Measurements from ENCODE around the gene TP53RK.
A peak's percentile ranks its signal among the peaks of the same experiment; 100 is the strongest.

Gene TP53RK

GRCh38 chr20:46637427-46638133, 51.7 kb downstream of the TP53RK start:
- DNase-seq: no peak

DNA sequence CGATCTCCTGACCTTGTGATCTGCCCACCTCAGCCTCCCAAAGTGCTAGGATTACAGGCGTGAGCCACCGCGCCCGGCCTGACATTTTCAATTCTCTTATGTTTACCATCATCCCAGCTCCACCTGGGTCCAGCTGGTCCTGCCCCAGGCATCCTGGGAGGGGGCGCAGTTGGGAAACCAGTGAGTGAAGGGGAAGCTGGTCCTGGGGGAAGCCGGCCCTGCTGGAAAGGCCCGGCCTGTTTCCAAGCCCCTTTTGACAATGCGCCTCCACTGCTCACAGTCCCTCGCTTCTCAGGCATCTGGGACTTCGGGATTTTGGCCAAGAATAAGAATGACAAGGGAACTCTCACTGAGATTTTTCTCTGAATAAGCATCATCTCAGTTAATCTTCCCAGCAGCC, 52.2 kb downstream of the TP53RK start:
- DNase-seq: no peak

DNA sequence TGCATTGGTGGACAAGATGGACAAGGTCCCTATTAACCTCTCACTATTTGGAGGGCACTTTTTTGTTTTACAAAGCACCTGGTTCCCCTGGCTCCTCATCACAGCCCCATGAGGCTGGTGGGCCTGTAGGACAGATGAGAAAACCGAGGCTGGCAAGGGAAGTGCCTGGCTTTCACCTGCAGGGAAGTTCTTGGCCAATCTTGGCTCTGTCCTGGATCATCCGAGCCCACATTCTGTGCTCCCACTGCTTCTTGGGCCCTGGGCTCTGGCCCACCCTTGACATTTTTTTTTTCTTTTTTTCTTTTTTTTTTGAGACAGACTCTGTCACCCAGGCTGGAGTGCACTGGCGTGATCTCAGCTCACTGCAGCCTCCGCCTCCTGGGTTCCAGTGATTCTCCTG, 52.7 kb downstream of the TP53RK start:
- DNase-seq: no peak

DNA sequence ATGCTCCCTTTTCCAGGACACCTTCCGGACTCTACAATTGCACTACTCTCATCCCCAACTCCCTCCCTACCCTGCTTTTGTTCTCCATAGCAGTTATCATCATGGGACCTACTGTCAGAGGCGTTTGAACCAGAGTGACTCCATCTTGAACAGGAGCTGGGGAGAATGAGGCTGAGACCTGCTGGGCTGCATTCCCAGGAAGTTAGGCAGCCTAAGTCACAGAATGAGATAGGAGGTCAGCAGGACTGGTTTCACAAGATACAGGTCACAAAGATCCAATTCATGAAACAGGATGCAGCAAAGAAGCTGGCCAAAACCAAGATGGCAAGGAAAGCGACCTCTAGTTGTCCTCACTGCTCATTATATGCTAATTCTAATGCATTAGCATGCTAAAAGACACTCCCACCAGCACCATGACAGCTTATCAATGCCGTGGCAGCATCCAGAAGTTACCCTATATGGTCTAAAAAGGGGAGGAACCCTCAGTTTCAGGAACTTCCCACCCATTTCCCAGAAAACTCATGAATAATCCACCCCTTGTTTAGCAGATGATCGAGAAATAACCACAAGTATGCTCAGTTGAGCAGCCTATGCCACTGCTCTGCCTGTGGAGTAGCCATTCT, 53.6 kb downstream of the TP53RK start:
- peak; percentile 74 for DNase-seq

GRCh38 chr20:46634528-46634927, 54.7 kb downstream of the TP53RK start:
- no peak for DNase-seq
